ENCODE data around the gene FUT3. TPM values are rescaled to one million over a fixed set of nuclear protein-coding genes. Genes with fewer than 3 reads are reported as not detected.

FUT3 gene
- total RNA-seq, 1 experiment from 2014 or later: 2.6 TPM

GRCh38 chr19:5804516-5805461 lies 46.5 kb downstream of the FUT3 start, which contains the start of gene NRTN:
Gene NRTN, plus strand, starts transcription at chr19:5805067. Its CDS starts 19,099 bp downstream, at chr19:5824166.
- CTCF ChIA-PET: interaction anchor here (0.6 to 2.2 kb wide), 44 partner anchors 9 to 934 kb away, joined by 3 to 49 read pairs (median 4); partner anchors contain the start of genes CATSPERD, DUS3L, FUT5 and NDUFA11
- Histone ChIP-seq H3K27me3 (ENCODE audit: insufficient read depth, low read length) (no peaks in the 10 kb centered on the region), H3K4me2 (ENCODE audit: low read length) (peak within 1 kb of the TSS; percentile 94), H3K9ac (ENCODE audit: low read length) (peak within 1 kb of the TSS; percentile 65), H3K79me2 (ENCODE audit: insufficient read depth, low read length) (no peaks in the 10 kb centered on the region), H3K9me3 (ENCODE audit: control insufficient read depth in 1 of 2, insufficient read depth in 1 of 2, low read depth in 1 of 2, low read length in 2 of 2) (no peaks in the 10 kb centered on the region), H4K20me1 (ENCODE audit: insufficient read depth) (no peaks in the 10 kb centered on the region), H2AFZ (ENCODE audit: low read depth, low read length, poor library complexity, severe bottlenecking) (peak within 1 kb of the TSS; percentile 88), H3K9me2 (ENCODE audit: insufficient read depth) (no peaks in the 10 kb centered on the region), H3K4me3 (replicated peaks in 1 of 2; ENCODE audit: low read depth in 1 of 2, low read length in 2 of 2) (peak within 1 kb of the TSS; percentile 65 to 70), H3K4me1 (ENCODE audit: control insufficient read depth in 1 of 2, insufficient read depth in 2 of 2, low read length in 2 of 2) (peaks cover 5 to 24% of the 10 kb centered on the region in 2 experiments), H3K27ac (ENCODE audit: low read depth, low read length) (peak within 1 kb of the TSS; percentile 24; the same call in 1 of the 2 replicates), H3K36me3 (ENCODE audit: control insufficient read depth in 1 of 2, insufficient read depth in 2 of 2, low read length in 2 of 2) (no peaks in the 10 kb centered on the region)
- DNase-seq (ENCODE audit: low read depth, low spot score) (no peak), ATAC-seq (peak; percentile 57)
- intact Hi-C loops (cut with micrococcal nuclease): loop anchor here (1.0 to 2.0 kb wide), 3 partner anchors 22 to 218 kb away; no protein-coding TSS in a partner anchor
- TF ChIP-seq EGR1 (IDR thresholded peaks at IDR 0.05; ENCODE audit: low read depth): 0 out of 2 replicates have a peak, but pooled peaks have one; percentile 44
- TF ChIP-seq JUND (IDR thresholded peaks at IDR 0.05): no peak
- peak; percentile 28; the same call in 1 of the 2 replicates for TF ChIP-seq POLR2AphosphoS5 (IDR thresholded peaks at IDR 0.05; ENCODE audit: low read depth, low read length)
- RAD21 ChIA-PET (ENCODE audit: low non-redundant PET in 1 of 2, low total read pairs in 2 of 2, uncharacterized antibody in 2 of 2, unreplicated experiment in 2 of 2): interaction anchor here (0.5 to 1.8 kb wide), 10 partner anchors 10 to 241 kb away, joined by 3 to 10 read pairs (median 4); partner anchors contain the start of genes LONP1 (in 1 of the 2) and NDUFA11 (in 1 of the 2)
- no TSS peak for BruUV-seq (replicated peaks)
- POLR2A ChIA-PET: interaction anchor here (0.9 to 1.7 kb wide), 8 partner anchors 10 to 175 kb away, joined by 3 to 22 read pairs (median 6); partner anchors contain the start of genes DUS3L and RPL36

Data from HCT116 (cell line).